SKM-1 (cell line): ENCODE measurements around the gene IRF3.
A peak's percentile ranks its signal among the peaks of the same experiment; 100 is the strongest.

Source experiments
- DNase-seq: peaks from one replicate; lab custom pipeline; 2025; ENCODE audit not compliant: unreplicated experiment; lab: John Stamatoyannopoulos, UW

IRF3 gene, protein sequence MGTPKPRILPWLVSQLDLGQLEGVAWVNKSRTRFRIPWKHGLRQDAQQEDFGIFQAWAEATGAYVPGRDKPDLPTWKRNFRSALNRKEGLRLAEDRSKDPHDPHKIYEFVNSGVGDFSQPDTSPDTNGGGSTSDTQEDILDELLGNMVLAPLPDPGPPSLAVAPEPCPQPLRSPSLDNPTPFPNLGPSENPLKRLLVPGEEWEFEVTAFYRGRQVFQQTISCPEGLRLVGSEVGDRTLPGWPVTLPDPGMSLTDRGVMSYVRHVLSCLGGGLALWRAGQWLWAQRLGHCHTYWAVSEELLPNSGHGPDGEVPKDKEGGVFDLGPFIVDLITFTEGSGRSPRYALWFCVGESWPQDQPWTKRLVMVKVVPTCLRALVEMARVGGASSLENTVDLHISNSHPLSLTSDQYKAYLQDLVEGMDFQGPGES

DNA sequence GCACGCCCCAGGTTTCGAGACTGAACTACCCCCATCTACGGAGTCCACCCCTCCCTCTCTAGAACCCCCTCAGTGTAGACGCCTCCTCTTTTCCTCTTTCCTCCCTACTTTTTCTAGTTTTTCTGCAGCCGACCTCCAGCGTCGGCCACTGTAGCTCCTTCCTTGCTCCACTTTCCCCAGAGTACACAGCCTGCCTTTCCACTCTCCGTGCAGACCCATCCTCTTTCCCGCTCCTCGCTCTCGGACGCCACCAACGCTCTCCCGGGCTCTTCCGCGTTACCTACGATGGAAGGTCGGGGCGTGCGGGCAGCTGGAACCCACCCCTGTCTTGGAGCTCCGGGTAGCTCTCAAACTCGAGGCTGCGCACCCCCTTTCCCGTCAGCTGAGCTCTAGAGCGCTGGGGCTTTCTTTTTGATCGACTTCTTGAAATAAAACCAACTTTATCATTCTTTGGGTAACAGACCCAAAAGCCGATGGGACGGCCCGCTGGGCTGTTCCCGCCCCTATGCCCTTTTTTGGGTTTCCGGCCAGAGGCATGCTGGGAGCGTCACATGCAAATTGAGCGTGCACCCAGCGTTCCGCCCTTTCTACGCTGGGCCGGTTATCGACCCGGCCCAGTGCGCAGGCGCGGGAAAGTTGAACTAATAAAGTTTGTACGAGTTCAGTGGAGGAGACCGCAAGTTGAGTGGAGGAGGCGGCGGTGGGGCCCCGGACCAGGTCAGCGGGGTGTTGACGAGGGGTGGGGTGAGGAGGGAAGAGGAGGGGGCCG, at the start of gene IRF3, which contains the start of gene BCL2L12:
Gene IRF3 (minus strand): TSS at position 507 of the 769 bp plus-strand sequence. CDS start 1,019 bp downstream, outside the sequence.
Gene BCL2L12 (plus strand): TSS at position 583 of the 769 bp plus-strand sequence. CDS start 760 bp downstream, outside the sequence.
- DNase-seq = peak; percentile 41

DNA sequence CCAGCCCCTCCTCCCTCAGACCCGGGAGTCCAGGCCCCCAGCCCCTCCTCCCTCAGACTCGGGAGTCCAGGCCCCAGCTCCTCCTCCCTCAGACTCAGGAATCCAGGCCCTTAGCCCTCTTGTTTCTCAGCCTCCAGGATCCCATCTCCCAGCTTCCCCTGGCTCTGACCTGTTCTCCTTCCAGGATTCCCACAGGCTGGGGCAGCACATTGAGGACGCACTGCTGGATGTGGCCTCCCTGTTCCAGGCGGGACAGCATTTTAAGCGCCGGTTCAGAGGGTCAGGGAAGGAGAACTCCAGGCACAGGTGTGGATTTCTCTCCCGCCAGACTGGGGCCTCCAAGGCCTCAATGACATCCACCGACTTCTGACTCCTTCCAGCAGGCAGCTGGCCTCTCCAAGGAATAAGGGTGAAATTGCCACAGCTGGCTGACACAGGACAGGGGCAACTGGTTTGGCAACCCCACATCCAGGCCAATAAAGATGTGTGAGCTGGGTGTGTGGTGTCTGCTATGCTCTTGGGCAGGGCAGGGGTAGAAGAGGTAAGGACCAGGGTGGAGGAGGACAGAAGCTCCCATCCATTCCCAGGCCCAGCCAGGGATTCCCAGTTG, 47.7 kb upstream of the IRF3 start:
- no peak for DNase-seq

DNA sequence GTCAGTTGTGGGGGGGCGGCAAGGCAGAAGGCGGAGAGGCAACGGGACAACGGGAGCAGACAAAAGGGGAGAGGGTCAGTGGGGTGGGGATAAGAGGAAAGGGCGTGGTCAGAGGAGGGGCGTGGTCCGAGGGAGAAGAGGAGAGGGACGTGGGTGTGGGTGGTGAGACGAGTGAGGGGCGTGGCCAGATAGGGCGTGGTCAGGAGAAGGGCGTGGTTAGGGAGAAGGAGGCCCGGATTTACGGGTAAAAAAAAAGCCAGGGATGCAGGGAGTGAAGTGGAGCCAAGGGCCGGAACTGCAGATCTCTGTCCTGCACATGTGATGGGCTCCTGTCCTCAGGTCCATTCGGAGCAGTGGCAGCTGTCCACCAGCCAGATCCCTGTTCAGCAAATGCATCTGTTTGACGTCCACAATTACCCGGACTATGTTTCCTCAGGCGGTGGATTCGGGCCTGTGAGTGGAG, 46.8 kb upstream of the IRF3 start:
- no peak for DNase-seq

DNA sequence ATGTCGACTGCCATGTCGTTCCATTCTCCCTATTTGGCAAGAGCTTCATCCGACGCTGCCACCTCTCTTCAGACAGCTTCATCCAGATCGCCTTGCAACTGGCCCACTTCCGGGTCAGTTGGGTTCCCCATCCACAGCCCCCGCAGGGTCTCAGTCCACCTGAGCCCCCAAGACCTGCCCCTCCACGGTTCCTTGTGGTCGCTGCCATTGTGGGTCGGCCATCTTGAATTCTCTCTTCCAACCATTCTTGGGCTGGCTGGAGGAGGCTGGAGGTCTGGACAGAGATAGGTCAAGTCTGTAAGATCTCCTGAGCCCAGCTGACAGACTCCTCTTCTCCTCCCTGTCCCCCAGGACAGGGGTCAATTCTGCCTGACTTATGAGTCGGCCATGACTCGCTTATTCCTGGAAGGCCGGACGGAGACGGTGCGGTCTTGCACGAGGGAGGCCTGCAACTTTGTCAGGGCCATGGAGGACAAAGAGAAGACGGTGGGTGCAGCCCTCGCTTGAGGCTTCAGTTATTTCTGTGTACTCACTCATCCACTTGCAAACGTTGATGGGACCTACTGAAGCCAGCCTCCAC, 44.8 kb upstream of the IRF3 start:
- DNase-seq = no peak

DNA sequence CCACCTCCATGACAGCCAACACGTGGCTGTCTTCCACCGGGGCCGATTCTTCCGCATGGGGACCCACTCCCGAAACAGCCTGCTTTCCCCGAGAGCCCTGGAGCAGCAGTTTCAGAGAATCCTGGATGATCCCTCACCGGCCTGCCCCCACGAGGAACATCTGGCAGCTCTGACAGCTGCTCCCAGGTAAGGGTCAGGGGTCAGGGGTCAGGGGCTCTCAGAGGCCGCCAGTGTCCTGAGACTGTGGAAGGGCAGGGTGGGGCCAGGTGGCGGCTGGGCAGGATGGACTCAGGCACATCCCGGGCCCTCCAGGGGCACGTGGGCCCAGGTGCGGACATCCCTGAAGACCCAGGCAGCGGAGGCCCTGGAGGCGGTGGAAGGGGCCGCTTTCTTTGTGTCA, 40.3 kb upstream of the IRF3 start:
- DNase-seq = no peak

DNA sequence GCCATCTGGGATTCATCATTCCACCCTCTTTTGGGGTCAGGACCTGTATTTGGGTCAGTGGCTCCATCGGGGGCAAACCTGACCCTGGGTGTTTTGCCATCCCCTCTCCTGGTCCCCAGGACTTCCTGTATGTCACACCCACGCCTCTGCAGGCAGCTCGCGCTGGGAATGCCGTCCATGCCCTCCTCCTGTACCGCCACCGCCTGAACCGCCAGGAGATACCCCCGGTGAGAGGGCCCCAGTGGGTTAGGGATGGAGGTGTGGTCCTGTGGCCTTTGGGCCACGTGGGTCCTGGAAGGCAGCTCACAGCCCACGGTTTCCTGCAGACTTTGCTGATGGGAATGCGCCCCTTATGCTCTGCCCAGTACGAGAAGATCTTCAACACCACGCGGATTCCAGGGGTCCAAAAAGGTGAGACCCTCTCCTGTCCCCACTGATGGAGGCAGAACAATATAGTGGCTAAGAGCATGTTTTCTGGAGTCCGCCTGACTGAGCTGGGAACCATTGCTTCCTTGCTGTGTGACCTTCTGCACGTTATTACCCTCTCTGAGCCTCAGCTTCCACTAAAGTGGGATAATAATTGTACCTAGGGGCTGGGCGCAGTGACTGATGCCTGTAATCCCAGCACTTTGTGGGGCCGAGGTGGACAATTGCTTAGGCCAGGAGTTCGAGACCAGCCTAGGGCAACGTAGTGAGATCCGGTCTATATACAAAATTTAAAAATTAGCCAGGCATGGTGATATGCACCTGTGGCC, 39.4 kb upstream of the IRF3 start:
- no peak for DNase-seq

DNA sequence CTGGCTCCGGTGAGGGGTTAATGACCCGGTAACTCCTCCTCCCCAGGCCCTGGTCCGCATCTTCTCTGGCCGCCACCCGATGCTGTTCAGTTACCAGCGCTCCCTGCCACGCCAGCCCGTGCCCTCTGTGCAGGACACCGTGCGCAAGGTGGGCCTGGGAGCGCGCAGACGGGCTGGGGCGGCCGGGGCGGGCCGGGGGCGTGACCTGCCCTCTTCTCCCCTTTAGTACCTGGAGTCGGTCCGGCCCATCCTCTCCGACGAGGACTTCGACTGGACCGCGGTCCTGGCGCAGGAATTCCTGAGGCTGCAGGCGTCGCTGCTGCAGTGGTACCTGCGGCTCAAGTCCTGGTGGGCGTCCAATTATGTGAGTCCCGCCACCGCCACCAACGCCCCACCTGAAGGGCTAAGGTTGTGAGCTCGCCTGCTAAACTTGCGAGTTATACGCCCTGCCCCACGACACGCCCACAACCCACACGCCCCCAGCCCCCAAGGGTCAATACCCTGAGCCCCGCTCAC, 35.7 kb upstream of the IRF3 start:
- DNase-seq = no peak

DNA sequence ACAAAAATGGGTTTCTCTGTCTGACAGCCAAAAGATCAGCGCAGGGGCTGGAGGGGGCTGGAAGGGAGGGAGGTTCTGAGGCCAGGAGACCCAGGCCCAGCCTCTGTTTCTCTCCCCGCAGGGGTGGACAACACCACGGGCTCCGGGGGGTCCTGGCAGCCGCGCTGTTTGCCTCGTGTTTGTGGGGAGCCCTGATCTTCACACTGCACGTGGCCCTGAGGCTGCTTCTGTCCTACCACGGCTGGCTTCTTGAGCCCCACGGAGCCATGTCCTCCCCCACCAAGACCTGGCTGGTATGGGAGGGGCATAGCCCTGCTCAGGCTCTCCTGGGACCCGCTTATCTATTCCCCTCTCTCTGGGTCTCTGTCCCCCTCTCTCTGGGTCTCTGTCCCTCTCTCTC, 34.9 kb upstream of the IRF3 start:
- no peak for DNase-seq

DNA sequence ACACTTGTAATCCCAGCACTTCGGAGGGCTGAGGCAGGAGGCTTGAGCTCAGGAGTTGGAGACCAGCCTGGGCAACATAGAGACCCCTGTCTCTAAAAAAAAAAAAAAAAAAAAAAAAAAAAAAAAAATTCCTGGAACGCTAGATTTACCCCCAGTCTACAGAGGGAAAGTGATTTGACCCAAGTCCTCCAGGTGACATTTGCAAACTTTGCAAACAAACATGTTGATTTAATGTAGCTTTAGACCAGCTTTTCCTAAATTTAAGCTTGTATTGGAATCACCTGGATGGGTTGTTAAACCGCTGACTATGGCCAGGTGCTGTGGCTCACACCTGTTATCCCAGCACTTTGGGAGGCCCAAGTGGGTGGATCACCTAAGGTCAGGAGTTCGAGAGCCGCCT, 33.7 kb upstream of the IRF3 start:
- no peak for DNase-seq

DNA sequence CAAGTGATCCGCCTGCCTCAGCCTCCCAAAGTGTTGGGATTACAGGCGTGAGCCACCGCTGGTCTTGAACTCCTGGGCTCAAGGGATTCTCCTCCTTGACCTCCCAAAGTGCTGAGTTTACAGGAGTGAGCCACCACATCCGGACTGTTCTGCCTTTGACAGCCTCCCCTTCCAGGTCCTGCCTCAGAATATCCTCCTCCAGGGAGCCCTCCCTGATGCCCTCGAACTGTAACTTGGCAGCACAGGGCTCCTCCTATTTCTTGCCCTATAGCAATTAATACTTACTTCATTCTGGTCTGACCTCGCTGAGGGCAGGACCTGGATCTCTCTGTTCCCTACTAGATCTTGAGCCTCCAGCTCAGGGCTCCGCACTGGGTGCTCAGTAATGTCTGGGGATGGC, 31.2 kb upstream of the IRF3 start:
- no peak for DNase-seq

DNA sequence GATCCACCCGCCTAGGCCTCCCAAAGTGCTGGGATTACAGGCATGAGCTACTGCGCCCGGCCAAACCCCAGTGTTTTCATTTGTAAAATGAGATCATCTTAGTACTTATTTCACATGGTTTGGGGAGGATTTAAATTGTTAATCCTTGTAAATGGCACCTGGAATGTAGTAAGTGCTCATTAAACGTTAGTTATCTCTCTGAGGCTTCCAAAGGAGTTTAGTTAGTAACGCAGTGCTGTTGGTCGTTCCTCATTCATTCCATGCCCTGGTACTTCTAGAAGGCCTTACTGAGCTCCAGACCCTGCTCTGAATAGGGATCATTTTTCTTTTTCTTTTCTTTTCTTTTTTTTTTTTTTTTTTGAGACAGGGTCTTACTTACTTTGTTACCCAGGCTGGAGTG, 30.5 kb upstream of the IRF3 start:
- DNase-seq = no peak

DNA sequence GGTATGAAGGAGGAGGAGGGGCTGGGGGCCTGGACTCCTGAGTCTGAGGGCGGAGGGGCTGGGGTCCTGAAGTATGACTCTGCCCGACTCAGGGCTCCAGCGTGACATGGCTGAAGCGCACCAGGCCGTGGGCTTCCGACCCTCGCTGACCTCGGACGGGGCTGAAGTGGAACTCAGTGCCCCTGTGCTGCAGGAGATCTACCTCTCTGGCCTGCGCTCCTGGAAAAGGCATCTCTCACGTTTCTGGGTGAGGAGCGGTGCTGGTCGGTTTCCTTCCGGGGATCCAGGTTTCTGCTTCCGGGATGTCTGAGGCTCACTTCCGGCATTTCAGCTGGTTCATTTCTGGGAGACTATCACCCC, 26.5 kb upstream of the IRF3 start:
- DNase-seq = no peak

DNA sequence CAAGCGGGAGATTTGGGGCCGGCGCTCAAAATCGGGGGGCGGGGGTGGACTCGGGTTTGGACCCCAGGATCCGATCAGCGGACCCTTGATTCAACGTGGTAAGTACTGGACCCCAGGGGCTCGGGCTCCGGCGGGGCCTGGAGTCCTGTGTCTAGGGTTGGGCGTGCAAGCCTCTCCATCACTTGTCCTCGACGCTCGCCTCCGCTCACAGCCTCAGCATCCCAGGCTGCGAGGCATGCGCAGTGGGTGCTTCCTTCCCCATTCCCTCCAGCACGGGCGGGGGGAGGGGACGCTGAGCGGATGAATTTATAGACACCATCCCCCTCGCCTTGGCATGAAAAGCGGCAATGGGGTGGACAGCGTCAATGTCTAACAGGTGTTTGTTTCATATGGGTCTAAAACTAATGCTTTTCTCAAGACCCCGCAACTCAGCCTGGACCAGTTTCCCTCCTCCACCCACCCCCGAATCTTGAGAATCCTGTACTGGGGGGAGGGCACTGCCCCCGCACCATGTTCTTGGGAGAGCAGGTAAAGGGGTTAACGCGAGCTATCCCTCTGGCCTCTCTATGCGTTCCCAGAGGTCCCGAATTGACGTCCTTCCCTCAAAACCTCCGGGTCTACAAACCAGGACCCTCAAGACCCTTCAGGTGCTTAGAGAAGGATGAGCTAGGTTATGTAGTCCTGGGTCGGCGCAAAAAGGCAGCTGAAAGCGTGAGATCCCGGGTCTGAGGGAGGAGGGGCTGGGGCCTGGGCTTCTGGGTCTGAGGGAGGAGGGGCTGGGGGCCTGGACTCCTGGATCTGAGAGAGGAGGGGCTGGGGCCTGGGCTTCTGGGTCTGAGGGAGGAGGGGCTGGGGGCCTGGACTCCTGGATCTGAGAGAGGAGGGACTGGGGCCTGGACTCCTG, 25.8 kb upstream of the IRF3 start:
- DNase-seq = no peak

DNA sequence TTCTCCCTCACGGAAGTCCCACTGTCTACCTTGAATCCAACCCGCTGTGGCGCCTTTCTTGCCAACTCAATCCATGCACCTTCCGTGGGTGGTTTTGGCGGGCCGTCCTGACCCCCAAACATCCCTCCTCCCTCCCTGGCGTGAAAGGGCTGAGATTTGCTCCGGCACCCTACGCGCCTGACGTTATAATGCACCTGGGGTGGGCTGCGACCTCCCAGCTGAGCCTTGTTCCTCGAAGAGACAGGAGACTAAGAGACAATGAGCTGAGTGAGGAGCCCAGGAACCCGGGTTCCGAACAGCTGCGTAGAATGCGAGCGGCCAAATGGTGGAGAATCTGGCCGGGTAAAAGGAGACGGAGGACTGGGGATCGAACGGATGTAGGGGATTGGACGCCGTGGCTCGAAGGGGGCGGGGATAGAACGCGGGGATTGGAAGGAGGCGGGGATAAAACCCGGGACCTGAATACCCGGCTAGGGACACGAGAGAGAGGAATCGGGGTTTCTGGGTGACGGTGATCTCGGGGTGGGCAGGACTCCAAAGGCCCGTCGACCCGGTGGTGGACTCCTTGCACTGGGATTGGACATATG, 25.1 kb upstream of the IRF3 start, which contains the start of gene CPT1C:
Gene CPT1C (plus strand): TSS at position 461 of the 587 bp plus-strand sequence. CDS start 1,137 bp downstream, outside the sequence.
- DNase-seq = no peak

DNA sequence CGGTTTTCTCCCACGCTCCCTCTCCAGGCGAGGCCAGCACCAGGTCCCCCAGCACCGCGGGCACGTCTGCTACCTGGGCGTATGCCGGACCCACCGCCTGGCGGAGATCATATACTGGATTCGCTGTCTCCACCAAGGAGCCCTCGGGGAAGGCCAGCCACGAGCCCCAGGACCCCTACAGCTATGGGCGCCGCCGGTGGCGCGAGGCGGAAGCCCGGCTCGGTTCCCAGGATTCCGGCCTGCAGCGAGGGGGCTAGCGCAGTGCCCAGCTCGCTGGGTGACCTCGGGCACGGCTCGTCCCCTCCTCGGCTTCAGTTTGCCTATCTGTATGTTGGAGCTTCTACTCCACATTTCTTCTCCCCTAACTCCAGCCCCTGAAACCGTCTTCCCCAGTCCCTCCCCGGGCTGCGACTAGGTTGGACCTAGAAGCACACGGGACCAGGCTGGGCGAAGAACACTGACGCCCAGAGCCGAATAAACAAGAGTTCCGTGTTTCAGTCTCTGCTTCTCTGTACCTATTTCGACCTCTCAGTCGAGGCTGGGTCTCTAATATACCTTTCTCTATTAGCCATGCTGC, 24.5 kb upstream of the IRF3 start:
- DNase-seq = no peak

DNA sequence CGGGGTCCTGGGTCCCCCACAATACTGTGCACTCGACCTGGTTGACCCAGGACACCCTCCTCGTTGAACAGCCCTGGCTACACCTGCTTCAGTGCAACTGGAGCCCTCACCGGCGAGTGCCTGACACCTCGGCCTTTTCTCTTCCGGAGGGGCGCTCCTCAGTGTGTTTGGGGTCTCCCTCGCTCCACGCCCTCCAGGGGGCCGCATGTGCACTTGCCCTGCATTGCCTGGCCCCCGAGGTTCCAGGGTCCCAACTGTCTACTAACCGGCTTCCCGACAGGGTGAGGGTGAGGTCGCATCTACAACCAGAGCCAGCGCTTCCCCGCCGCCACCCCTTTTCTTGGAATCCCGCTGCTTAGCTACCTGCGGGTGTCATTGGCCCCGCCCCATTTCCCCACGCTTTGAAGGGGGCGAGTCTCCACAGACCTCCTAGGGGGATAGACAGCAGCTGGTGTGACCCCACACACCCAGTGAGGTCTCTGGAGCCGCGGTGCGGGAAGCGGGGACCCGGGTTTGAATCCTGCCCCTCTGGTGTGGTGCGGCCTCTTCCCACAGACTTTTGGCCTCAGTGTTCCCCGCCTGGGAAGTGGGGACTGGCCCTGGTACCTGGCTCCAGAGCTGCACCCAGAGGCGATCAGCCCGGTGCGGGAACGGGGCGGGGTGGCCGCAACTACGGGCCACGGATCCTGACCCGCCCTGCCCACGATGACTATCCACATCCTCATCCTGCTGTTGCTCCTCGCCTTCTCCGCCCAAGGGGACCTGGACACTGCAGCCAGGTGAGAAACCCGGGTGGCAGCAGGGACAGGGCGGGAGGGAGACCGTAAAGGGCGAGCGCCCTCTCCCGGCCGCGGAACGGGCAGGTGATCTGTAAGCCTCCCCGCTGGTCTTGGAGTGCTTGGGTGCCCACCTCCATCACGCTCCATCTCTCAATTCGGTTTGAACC, 23.7 kb upstream of the IRF3 start, which contains the start of gene ADM5:
Gene ADM5 (plus strand): TSS at position 462 of the 946 bp plus-strand sequence. CDS start 244 bp downstream, at position 706.
- DNase-seq = no peak

DNA sequence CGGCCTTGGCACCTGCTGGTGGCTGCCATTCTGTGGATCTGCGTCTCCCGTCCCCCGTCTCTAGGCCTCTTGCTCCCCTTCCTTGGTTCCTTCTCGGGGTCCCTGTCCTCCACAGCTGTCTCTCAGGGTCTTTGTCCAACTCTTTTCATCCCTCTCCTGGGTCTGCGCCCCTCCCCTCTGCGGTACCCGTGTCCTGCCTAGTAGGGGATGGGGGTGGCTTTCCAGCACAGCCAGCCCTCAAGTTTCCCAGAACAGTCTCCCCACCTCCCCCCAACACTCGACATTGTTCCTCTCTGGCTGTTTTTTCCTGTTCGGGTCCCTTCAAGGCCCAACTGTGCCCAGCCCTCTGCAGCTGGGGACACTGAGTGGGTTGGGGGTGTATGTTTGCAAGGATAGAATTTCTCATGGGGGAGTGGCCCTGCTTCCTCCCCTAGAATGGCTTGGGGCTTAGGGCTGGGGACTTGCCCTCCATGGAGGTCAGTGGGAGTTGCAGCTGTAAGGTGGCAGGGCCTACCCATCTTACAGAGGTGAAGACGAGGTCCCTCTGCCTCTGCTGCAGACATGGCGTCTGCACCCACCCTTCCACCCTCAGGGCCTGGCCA, 23.0 kb upstream of the IRF3 start:
- no peak for DNase-seq
